Right lung (tissue), 5 donors: ENCODE results near the gene MAP3K14. TPM values are rescaled to one million over a fixed set of nuclear protein-coding genes. Genes with fewer than 3 reads are reported as not detected.

Experiments
- DNase-seq, 2 donors: peaks; one replicate each; pipeline ENCODE4 v3.0.0-alpha.2; 2013
- polyA plus RNA-seq, 5 donors: library from polyadenylated mRNA; unstranded; fragments of 120-200 nt; gene quantifications; one replicate each; pipeline versions ENCODE4 v1.2.1 to v1.2.3, GENCODE V29; 2013; ENCODE audit warnings: inconsistent platforms in 1 of 5, low replicate concordance in 1 of 5; ENCODE audit not compliant: insufficient read length in 5 of 5, insufficient read depth in 1 of 5

MAP3K14 gene
- polyA plus RNA-seq, 5 donors = 5.4 to 7.8 (median 6.8) TPM

DNA sequence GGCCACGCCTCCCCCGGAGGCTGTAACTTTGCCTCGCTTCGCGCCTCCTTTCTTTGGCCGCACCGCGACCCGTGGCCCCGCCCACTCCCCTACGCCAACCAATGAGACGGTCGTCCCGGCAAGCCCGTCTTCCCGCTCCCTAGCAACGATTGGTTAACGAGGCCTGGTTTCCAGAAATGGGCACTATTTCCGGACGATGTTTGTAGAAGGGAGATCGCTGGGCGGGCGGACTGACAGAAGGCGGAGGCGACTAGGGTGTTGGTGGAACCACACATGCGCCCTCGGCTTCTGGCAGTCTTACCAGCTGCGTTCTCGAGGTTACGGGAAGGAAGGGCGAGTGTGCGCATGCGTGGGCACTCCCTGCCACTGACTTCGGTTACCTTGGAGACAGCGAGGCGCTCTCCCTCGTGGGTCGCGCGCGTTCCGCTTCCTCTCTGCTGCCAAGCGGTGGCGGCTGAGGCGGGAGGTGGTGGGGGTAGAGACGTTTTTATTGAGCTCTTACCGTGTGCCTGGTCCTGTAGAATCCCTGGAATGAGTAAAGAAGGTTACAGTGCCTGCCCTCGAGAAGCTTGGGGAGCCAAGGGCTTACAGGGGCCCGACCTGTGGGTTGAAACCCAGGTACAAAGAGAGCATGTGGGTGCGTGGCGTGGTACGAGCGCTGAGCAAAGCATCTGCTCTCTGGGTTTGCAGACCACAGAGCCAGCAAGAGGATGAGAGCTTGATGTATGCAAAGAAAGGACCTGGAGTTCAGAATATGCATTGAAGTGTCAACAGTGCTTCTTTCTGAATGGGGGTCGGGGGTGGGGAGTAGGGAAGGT is 500 bp upstream of the MAP3K14 start:
- DNase-seq = peak; percentile 100

DNA sequence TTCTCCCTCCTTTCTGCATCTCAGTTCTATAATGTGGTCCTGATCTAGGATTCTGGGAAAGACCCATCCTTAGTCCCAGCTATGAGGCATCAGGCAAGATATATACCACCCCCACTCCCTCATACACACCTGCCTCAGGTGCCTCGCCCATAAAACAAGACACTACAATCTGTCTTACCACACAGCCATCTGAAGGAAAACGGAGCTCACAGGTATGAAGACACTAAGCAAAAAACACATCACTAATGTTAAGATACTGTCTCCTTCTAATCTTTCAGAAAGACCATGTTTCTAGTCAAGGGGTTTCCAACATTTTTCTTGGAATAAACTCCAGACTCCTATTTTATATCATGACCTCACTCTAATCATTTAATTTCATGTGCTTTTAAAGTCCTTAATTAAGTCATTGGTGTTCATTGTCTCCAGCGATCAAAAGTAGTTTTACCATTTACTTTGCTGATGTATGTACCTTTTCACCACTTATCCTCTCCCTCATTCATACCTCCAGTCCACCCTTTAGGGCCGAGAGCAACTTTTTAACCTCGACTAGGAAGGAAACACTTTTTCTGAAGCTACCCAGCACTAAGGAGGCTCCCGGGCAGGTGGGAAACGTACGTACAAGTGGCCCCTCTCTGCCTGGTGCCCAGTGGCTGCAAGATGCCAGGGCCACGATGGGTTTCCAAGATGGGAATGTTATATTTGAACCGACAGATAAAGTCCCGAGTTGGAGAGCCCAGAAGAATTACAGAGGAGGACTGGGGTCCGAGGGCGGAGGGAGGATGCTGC is 979 bp downstream of the MAP3K14 start:
- DNase-seq = no peak

DNA sequence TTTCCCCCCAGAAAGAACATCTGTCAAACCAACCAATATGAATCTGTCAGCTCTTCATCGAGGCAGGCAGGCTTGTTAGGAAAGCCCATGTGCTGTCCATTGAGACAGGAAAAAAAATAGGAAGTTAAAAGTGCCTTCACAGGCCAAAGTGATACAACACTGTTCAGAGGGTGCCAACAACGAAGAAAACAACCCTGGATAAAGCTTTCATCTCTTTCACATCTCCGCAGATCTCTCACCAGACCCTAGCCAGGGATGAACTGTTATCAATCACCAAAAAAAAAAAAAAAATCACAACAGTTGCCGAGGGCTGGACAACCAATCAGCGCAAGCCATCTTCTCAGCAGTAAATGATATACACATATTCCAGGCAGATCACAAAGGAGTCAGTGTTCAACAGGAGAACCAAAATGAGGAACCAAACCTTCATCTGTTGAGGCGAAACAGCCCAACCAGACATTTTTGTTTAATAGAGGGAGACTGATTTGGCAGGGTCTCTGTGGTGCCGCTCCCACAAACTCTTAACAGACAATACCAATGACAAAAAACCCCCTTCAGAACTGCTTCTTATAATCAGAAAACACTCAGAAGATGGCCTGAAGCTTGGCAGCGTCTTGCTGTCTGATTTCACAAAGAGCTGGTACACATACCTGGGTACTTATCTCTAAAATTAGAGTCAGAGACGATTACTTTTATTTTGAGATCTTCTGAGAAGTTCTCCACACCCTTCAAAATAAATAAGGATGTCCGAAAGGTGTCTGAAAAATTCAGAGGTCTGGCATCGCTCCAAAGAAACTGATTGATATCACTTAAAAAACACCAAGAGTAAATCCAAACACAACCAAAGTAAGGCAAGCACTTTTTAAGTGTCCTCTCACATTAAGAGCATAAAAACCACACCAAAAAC is 1.8 kb downstream of the MAP3K14 start:
- DNase-seq = no peak

DNA sequence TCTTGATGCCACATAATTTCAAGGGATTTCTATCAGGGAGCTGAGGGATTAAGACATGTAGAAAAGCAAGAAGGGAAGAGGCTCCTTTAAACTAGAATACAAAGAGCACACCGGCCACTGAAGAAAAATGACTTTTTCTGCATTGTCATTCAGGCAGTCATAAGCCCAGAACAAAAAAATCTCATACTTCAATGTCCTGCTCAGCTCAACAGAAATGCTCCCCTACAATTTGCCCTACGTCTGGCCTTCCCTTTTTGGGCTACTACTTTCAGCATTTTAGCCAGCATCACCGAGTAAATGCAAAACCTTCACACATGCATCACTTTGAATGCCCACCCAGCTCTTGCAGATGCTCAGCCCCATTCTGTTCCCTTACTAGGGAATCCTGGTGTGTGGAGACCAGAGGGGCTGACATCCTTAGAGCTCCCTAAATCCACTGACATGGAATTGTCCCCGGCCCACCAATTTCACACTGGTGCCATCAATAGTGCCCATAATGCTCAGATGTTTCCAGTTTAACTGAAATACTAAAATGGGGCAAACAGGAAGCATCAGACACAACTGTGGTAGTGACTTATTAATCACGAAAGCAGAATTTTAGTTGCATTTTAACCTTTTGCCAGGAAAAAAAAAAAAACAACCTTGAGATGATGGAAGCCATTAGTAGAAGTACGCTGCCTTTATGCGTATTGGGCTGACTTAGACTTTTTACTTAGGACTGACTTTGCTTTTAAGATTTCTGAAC is 2.7 kb downstream of the MAP3K14 start:
- DNase-seq = no peak

DNA sequence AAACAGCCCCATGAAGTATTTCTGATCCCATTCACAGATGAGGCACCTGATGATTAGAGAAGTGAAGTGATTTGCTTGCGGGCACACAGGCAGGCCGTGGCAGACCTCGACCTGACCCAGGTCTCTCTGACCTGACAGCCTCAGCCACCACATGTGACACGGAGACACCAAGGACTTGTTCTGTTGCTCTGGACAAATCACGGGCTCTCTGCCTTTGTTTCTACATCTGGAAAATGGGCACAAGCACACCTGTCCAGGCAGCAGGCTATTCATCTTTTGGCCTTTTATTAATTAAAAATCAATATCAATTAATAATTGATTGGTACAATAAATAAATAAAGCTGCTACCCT is 3.4 kb downstream of the MAP3K14 start:
- DNase-seq = no peak

DNA sequence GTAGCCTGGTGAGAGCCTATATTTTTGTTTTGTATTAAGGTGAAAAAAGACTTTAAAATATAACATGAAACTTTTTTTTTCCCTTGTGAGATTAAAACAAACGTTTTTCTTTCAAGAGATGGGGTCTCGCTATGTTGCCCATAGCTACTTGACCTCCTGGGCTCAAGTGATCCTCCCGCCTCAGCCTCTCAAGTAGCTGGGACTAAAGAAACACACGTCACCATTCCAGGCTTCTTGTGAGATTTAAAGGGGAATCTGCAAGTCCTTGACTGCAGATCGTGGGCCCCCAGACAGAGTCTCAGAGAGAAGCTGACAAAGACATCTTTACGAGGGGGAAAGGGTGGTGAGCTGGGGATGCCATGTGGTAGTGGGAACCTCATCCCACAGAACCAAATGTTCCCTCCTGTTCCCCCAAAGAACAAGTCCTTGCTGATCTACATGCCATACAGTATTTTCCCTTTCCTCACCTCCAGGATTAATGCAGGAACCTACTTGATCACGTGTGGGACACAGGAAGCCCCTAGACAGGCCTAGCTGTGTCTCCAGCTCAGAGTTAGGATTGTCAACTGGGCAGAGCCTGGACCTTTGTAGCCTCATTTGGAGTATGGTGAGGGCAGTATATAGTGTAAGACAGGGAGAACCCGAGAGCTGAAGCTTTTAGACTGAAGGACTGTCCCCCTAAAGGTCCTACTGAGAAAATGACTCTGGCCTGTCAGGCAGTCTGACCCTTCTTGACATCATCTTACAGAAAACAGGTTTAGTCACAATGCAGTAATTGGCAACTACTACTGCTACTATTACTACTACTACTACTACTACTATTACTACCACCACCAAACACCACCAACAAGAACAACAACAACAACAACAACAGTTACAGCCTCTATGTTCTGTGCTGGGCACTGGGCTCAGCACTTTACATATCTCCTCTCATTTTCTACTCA is 4.1 kb downstream of the MAP3K14 start:
- no peak for DNase-seq

DNA sequence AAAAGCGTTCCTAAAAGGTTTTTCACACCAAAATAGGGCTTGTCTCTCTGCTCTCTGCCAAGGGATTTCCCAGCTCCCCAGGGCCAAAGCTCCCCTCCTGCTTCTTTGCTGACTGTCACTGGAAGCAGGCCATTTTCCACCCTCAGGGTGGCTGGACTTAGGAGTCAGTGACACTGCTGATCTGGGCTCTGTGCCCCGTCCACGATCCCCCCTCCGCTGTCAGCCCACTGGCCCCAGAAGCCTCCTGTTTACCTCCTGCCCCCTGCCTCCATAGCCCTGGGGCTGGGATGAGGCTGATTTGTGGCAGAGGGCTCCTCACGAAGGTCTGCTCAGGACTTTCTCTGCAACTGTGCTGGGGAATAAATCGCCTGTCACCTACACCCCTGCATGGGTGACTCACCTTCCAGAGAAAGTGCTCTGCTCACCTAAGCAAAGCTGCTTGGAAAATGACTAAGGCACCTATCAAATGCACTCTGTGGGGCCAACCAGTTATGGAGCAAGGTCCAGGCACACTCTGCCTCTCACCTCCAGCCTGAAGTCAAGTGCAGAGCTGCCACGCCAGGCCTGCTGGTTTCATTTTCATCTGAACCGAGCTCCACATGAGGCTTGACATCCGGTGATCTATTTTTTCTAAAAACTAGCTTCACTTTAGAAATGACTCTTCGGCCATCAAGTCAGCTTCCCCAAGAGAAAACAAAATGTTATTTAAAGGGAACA is 4.9 kb downstream of the MAP3K14 start:
- no peak for DNase-seq

DNA sequence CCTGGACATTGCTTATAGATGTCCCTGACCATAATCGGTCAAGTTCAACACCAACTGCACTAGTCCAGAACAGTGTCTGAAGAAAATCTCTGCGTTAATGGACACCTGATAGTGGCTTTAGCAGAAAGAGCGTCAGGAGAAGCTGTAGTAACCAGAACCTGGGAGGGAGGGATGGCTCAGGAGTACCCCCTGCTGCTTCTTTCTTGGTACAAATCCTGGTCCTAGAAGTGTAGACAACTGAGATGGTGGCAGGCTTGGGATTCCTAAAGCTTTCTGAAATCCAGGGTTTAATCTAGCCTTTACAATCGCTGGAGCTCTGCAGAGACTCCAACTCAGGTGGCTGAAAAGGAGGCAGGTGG is 5.4 kb downstream of the MAP3K14 start:
- no peak for DNase-seq

DNA sequence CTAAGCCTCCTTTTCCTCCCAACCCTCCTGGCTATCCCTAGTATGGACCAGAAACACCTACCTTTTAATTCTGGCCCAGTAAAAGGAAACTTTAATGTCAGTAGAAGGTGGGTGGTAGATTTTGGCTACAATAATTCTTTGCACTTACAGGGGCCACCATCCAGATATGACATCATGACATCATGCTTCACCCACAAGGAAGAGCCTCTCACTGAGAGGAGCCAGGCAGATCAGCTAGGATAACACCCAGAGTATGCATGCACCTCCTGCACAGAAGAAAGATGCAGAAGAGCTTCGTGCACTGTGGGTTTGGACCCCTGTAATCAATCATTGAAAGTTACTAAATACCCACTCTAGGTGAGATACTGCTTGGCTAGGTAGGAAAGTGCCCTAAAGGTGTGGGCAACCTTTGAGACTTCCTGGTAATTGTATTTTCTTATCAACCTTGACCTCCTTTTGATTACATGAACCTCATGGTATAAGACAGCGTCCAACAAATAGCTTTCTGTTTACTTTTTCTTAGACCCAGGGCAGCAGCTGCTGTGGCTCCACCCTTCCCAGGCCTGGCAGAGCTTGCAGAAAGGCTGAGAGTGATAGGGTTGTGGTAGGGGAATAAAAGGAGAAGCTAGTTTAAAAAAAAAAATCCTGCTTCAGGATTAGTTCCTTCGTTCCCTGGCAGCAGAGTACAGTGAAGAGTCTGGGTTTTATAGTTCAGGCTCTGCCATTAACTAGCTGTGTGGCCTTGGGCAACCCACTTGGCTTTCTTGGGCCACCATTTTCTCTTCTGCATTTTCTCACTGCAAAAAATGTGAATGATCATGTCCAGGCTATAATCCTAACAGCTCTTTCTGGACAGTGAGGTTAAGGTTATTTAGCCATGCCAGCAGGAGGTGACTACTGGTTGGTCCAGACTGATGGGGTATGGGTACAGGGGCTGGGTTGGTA is 6.2 kb downstream of the MAP3K14 start:
- DNase-seq = no peak

DNA sequence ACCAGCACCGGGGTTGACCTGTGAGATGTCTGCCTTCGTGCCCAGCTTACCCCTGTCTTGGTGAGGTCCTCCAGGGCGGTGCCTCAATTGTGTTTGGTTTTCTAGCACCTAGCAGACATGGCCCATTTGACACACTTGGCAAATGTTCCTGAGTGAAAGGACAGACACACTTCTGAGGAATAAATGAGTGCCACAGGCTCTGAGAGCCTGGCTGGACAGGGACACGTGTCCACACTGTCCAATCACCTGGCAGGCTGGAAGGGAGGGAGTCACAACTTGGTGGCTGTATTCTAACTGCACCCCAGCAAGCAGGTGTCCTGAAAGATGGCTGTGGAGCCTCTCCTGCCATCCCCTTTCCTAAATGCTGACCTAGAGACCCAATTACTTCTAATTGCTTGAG is 7.4 kb downstream of the MAP3K14 start:
- DNase-seq = no peak

DNA sequence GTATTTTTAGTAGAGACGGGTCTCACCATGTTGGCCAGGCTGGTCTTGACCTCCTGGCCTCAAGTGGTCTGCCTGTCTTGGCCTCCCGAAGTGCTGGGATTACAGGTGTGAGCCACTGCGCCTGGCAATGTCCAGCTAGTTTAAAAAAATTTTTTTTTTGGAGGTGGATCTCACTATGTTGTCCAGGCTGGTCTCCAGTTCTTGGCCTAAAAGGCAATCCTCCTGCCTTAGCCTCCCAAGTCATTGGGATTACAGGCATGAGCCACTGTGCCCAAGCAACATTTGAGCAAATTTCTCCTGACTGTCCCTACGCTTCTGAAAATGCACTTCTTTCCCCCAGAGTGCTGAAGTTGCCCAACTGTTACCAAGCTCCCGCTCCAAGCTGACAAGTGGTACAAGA is 8.0 kb downstream of the MAP3K14 start:
- DNase-seq = no peak

DNA sequence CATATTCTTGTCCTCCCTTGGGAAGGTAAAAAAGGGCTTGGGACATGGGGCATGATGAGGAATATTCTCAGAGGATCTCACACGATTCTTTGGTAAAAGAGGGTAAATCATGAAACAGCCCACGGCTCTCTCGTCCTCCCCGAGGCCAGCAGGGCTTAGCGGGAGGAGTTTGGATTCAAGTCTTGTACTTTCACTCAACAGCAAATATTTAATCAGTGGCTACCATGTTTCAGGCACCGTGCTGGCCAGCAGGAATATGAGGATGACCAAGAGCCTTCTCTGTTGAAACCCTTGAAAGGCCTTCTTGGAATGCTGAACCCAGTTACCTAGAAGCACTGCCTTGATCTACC is 8.8 kb downstream of the MAP3K14 start:
- no peak for DNase-seq

DNA sequence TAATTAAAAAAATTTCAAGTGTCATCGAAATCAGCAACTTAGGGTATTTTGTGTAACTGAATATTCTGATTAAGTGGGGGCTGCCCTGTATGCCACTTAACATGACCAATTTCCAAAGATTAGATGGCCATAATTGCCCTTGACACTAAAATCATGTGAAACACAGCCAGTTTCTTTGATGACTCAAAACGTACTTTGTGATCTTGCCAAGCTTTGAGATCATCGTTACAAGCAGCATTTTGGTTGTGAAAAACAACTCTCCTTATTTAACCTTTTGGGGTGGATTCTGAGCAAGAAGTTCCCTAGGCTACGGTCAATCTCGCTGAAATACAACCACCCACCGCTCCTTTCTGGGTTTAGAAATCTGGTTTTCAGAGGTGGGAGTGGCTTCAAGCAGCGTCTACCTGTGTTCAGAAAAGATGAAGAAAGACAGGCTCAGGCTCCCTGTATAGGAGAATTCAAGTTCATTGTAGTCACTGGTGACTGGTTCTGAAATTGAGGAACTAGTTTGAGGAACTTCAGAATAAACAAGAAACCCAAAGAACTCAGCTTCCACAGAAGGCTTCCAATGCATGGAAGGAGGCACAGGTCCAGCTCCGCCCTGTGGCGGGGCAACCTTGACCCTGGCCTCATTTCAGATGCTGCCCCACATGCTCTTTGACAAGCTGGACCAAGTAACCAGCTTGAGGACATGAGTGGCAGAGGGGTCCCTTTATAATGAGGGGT is 9.4 kb downstream of the MAP3K14 start:
- DNase-seq = no peak

DNA sequence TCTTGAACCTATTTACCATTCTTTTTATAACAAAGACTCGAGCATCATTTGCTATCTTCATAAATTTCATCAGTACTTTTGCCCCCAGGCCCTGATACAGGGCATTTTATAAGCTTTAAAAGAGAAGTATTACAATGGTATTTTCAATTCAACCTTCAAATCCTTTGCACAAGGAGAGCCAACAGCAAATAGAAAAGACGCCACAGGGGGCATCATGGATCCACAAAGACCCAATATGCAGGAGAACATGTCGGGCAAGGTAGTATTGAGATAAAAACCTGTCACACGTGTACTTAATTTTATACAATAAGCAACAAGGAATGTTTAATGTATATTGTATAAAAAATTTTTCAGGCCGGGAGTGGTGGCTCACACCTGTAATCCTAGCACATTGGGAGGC is 10.2 kb downstream of the MAP3K14 start:
- DNase-seq = no peak

DNA sequence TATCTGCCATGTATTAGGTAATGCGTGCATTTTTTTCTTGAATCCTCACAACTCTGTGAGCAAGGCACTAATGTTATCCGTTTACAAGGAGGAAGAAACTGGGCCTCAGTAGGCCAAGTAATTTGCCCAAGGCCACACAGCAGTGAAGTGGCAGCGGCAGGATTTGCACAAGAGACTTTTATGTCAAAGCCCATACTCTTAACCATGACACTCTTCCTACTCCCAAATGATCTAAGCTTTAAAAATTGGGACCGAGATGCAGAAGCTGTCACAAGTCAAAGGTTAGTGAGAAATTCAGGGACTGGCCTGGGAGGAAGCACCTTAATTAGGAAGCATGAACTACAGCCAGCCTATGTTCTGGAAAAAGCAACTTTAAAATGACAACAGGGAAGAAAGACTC is 10.7 kb downstream of the MAP3K14 start:
- DNase-seq = no peak

DNA sequence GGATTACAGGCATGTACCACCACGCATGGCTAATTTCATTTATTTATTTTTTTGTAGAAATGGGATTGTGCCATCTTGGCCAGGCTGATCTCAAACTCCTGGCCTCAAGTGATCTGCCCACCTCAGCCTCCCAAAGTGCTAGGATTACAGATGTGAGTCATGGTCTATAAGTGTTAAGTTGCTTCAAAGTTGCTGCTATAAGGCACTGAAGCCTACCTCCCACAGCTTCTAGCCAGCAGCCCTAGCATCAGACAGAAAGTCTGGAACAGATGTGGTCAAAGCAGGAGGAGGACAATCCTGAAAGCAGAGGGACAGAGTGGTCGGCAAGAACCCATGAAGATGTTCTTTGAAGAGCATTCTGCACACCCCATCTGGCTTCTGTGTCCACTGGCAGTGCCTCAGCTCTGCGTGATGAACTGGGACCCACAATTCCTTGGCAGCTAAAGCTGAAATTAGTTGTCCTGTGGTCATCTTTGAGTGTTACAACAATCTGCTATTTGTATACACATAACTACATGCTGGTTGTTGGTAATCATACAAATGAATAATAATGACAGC is 11.2 kb downstream of the MAP3K14 start:
- no peak for DNase-seq

DNA sequence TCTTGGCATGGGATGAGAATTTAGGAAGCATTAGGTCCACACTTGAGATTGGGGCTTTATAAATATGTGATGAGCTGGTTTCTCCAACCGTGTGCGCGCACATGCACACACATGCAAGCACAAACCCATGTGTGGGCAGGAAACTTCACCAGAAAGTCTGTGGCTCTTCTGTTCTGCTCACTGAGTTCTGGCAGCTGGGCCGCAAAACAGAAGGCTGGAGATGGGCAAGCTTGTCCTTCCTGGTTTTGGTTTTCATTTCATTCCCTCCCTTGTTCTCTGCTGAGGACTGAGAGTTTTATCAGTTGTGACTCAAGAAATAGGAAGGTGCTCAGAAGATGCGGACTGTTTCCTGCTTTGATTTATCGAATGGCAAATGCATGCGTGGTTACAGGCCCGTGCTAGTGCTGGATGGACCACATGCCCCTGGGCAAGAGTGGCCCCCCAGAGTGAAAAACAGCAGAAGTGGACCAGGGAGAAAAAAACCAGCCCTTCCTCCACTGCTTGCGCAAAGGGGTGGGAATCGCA is 14.1 kb downstream of the MAP3K14 start:
- no peak for DNase-seq
